Spleen (tissue), 7 donors: ENCODE measurements around the gene HMMR.

Experiments
- CTCF ChIP-seq, 11 experiments: fragments of 200-600 bp in 7 of 11; fragments of 450-650 bp in 4 of 11; sonication (generic) in 4 of 11; IDR thresholded peaks in 8 of 11; conservative IDR thresholded peaks in 3 of 11; 1 replicate in 7 of 11; 2 replicates in 4 of 11; pipeline versions ENCODE4 v1.4.0 to v1.8.0; 2016 to 2021; ENCODE audit warnings: antibody characterized with exemption in 11 of 11, inconsistent platforms in 4 of 11, mild to moderate bottlenecking in 1 of 11
- POLR2A ChIP-seq, 3 donors: fragments of 450-650 bp; IDR thresholded peaks; one replicate each; pipeline ENCODE4 v1.5.1; 2017; ENCODE audit warnings: antibody characterized with exemption in 3 of 3, mild to moderate bottlenecking in 1 of 3
- POLR2AphosphoS5 ChIP-seq, 3 donors: sonication (generic); formaldehyde crosslinking; IDR thresholded peaks; one replicate each; pipeline ENCODE4 v1.5.1; 2017; ENCODE audit warnings: antibody characterized with exemption in 3 of 3
- donor health status: DM: no; HTN: no; CAD: no; lungs with moderate emphysema.
- donor health status: DM: no; HTN: no; CAD: no.
- donor health status: DM: no; HTN: no; CAD: no.

- TF ChIP-seq CTCF (IDR thresholded peaks at IDR 0.05 in 8 of 11, conservative IDR thresholded peaks at IDR 0.05 in 3 of 11) (no peak), POLR2AphosphoS5 (IDR thresholded peaks at IDR 0.05) (no peak), POLR2A (IDR thresholded peaks at IDR 0.05) (no peak)
Observed at GRCh38 chr5:163424836-163425235, 35.6 kb upstream of the HMMR start.
